GM12891 (cell line): ENCODE measurements around the gene DDO.

Experiments
- PAX5 ChIP-seq: IDR thresholded peaks from 2 replicates; pipeline ENCODE4 v1.6.1; 2011; ENCODE audit warnings: low read length, moderate library complexity, mild to moderate bottlenecking; ENCODE audit not compliant: insufficient read depth, severe bottlenecking
- POLR2A ChIP-seq: IDR thresholded peaks from 2 replicates; pipeline ENCODE4 v1.6.1; 2011; ENCODE audit warnings: low read depth, low read length, control low read depth
- POLR2AphosphoS5 ChIP-seq: IDR thresholded peaks from 2 replicates; pipeline ENCODE4 v1.6.1; 2011; ENCODE audit warnings: low read depth, low read length, control low read depth
- POU2F2 ChIP-seq: IDR thresholded peaks from 2 replicates; pipeline ENCODE4 v1.6.1; 2011; ENCODE audit warnings: low read depth, mild to moderate bottlenecking, control low read depth, low read length, moderate library complexity
- SPI1 ChIP-seq: IDR thresholded peaks from 2 replicates; pipeline ENCODE4 v1.6.1; 2011; ENCODE audit warnings: low read depth, low read length, control low read depth
- TAF1 ChIP-seq: IDR thresholded peaks from 2 replicates; pipeline ENCODE4 v1.6.1; 2011; ENCODE audit warnings: low read depth, low read length, control low read depth

- TF ChIP-seq SPI1 (no peak), POLR2A (no peak), POLR2AphosphoS5 (no peak), POU2F2 (no peak), TAF1 (no peak), PAX5 (no peak)
Measured at GRCh38 chr6:110415086-110415916, at the start of gene DDO.
